ENCODE measurements around the gene TSLP. TPM values are rescaled to one million over a fixed set of nuclear protein-coding genes. Genes with fewer than 3 reads are reported as not detected.

Gene TSLP
- total RNA-seq (2012; rRNA removed), result 0.28 and 0.54 TPM in 2 replicates
- polyA plus RNA-seq (2012; rRNA removed), result 0.93 and 1.6 TPM in 2 replicates
- 0.24 and 0.36 TPM in 2 replicates for polyA plus RNA-seq (2012; cell fraction: cytosol; rRNA removed)
- 0.09 and 1.1 TPM in 2 replicates for polyA plus RNA-seq (2012; cell fraction: nucleus; rRNA removed; ENCODE audit: low replicate concordance)
- Bru-seq, nascent RNA, result percentile 72 among the genes with signal in this experiment
- percentile 51 among the genes with signal in this experiment for BruChase-seq, experiment 1, labeled RNA remaining after a 6-hour chase
- percentile 52 among the genes with signal in this experiment for BruChase-seq, experiment 2, labeled RNA remaining after a 2-hour chase
- long read RNA-seq, transcript TSLP-202 (2 exons, 2,411 nt), result major isoform, 16 of 18 reads
- long read RNA-seq, partial matches to known transcripts, result 1 of 18 reads
- long read RNA-seq, other reads (novel, unspliced or antisense), result 1 of 18 reads

DNA sequence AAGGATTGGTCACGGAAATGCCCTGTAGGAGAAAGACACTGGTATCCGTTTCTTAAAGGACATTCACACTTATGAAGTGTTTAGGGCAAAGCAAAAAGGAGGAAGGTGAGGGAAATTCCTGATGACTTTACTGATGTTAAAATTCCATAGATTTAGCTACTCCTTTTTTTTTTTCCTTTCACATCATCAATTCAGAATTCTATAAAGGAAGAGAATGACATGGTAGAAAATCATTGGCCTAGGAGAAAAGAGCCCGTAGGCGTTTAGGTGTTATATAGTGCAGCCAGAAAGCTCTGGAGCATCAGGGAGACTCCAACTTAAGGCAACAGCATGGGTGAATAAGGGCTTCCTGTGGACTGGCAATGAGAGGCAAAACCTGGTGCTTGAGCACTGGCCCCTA is at the start of gene TSLP:
Gene TSLP, plus strand, starts transcription at position 301 of the 400 bp plus-strand sequence. CDS start 178 bp downstream, outside the sequence.
- H4K20me1 ChIP-seq (ENCODE audit: insufficient read depth, low read length), result no peaks in the 10 kb centered on the region
- H3K4me1 ChIP-seq (ENCODE audit: control insufficient read depth, insufficient read depth, low read length), result peaks cover 12% of the 10 kb centered on the region
- no peak within 1 kb of the TSS for H3K56ac ChIP-seq (ENCODE audit: extremely low read depth, insufficient read depth, low read length)
- CTCF ChIA-PET, result no interaction called here
- peak within 1 kb of the TSS; percentile 81 for H2BK120ac ChIP-seq (ENCODE audit: low read depth, low read length)
- H3K9ac ChIP-seq (ENCODE audit: low read depth, low read length), result no peak within 1 kb of the TSS
- in situ Hi-C loops (cut with MboI; ENCODE audit: low sequenced_read_pairs), result no loop called here
- no peaks in the 10 kb centered on the region for H3K27me3 ChIP-seq (ENCODE audit: control insufficient read depth, insufficient read depth, low read length)
- H3K23ac ChIP-seq (ENCODE audit: low read depth, low read length), result peak within 1 kb of the TSS; percentile 61; the same call in 1 of the 2 replicates
- no peak for ATAC-seq (ENCODE audit: low read depth)
- H2AK9ac ChIP-seq (replicated peaks; ENCODE audit: low read depth, low read length, poor library complexity), result peak within 1 kb of the TSS; percentile 4
- dilution Hi-C loops (cut with HindIII; ENCODE audit: low sequenced_read_pairs, unreplicated experiment), result no loop called here
- H2AFZ ChIP-seq (replicated peaks; ENCODE audit: low read length, poor library complexity), result peak within 1 kb of the TSS; percentile 84
- 0 out of 2 replicates have a peak within 1 kb of the TSS, but pooled peaks have one; percentile 19 for H4K91ac ChIP-seq (ENCODE audit: insufficient read depth, low read depth, low read length)
- H3K4me2 ChIP-seq (ENCODE audit: low read depth, low read length), result no peak within 1 kb of the TSS
- H2BK20ac ChIP-seq (ENCODE audit: low read depth, low read length), result peak within 1 kb of the TSS; percentile 46
- no peaks in the 10 kb centered on the region for H3K36me3 ChIP-seq (ENCODE audit: control insufficient read depth, insufficient read depth, low read length)
- H4K5ac ChIP-seq (ENCODE audit: low read depth, low read length), result no peak within 1 kb of the TSS
- H3K79me1 ChIP-seq (ENCODE audit: low read depth in 1 of 2, low read length in 2 of 2), result peaks cover 4% of the 10 kb centered on the region in 2 experiments; a peak in 1 of 4 replicates
- POLR2A ChIA-PET (ENCODE audit: unreplicated experiment), result interaction anchor here (0.6 kb wide), 1 partner anchor 554 kb away, joined by 3 read pairs; no protein-coding TSS in a partner anchor
- no peaks in the 10 kb centered on the region for H3K9me3 ChIP-seq (ENCODE audit: control insufficient read depth, insufficient read depth, low read length)
- BruUV-seq (replicated peaks), result no TSS peak
- H2BK5ac ChIP-seq (ENCODE audit: low read depth, low read length, poor library complexity, severe bottlenecking), result no peak within 1 kb of the TSS
- H2AK5ac ChIP-seq (ENCODE audit: low read depth, low read length), result peak within 1 kb of the TSS; percentile 25; the same call in 1 of the 2 replicates
- no CpG with 5 or more reads among the region's 4 CpGs for WGBS, 2 experiments (ENCODE audit: extremely low coverage in 2 of 2, insufficient read length in 1 of 2)
- intact Hi-C loops (cut with micrococcal nuclease), result loop anchor here (5.0 kb wide), 2 partner anchors 154 to 169 kb away; no protein-coding TSS in a partner anchor
- peaks cover 5% of the 10 kb centered on the region; the same call in 1 of the 2 replicates for H3K9me1 ChIP-seq (ENCODE audit: insufficient read depth, low read length)
- H3K27ac ChIP-seq (ENCODE audit: insufficient read depth, low read length), result no peak within 1 kb of the TSS
- 0 out of 2 replicates have a peak within 1 kb of the TSS, but pooled peaks have one; percentile 29 for H3K14ac ChIP-seq (replicated peaks; ENCODE audit: low read depth, low read length)
- H3K4ac ChIP-seq (ENCODE audit: low read depth, low read length), result 0 out of 2 replicates have a peak within 1 kb of the TSS, but pooled peaks have one; percentile 76
- peak within 1 kb of the TSS in 1 of 2 experiments; percentile 6; a peak in 1 of 4 replicates for H4K8ac ChIP-seq (ENCODE audit: low read depth in 2 of 2, low read length in 2 of 2)
- peak within 1 kb of the TSS; percentile 26; the same call in 2 of the 3 replicates for H2BK15ac ChIP-seq (ENCODE audit: low read depth, low read length)
- no peak for DNase-seq
- H3K18ac ChIP-seq (ENCODE audit: low read depth, low read length), result 0 out of 2 replicates have a peak within 1 kb of the TSS, but pooled peaks have one; percentile 47
- no peak within 1 kb of the TSS for H3K4me3 ChIP-seq (ENCODE audit: insufficient read depth, low read depth, low read length)
- TF ChIP-seq BHLHE40 (IDR thresholded peaks at IDR 0.05; ENCODE audit: low read depth, low read length), result no peak
- TF ChIP-seq, protein P1, sequence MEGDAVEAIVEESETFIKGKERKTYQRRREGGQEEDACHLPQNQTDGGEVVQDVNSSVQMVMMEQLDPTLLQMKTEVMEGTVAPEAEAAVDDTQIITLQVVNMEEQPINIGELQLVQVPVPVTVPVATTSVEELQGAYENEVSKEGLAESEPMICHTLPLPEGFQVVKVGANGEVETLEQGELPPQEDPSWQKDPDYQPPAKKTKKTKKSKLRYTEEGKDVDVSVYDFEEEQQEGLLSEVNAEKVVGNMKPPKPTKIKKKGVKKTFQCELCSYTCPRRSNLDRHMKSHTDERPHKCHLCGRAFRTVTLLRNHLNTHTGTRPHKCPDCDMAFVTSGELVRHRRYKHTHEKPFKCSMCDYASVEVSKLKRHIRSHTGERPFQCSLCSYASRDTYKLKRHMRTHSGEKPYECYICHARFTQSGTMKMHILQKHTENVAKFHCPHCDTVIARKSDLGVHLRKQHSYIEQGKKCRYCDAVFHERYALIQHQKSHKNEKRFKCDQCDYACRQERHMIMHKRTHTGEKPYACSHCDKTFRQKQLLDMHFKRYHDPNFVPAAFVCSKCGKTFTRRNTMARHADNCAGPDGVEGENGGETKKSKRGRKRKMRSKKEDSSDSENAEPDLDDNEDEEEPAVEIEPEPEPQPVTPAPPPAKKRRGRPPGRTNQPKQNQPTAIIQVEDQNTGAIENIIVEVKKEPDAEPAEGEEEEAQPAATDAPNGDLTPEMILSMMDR (conservative IDR thresholded peaks at IDR 0.05; ENCODE audit: low read depth, low read length), result no peak
- no peak for TF ChIP-seq MAZ (IDR thresholded peaks at IDR 0.05; ENCODE audit: borderline replicate concordance, low read depth, low read length)
- TF ChIP-seq MAFK (IDR thresholded peaks at IDR 0.05; ENCODE audit: low read depth, low read length), result no peak
- no peak for TF ChIP-seq CHD1 (IDR thresholded peaks at IDR 0.05; ENCODE audit: low read depth, low read length)
- no peak for TF ChIP-seq RFX5 (IDR thresholded peaks at IDR 0.05; ENCODE audit: low read depth, low read length)
- TF ChIP-seq, protein P2, sequence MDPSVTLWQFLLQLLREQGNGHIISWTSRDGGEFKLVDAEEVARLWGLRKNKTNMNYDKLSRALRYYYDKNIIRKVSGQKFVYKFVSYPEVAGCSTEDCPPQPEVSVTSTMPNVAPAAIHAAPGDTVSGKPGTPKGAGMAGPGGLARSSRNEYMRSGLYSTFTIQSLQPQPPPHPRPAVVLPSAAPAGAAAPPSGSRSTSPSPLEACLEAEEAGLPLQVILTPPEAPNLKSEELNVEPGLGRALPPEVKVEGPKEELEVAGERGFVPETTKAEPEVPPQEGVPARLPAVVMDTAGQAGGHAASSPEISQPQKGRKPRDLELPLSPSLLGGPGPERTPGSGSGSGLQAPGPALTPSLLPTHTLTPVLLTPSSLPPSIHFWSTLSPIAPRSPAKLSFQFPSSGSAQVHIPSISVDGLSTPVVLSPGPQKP (IDR thresholded peaks at IDR 0.05; ENCODE audit: borderline replicate concordance, low read depth, low read length), result no peak
- no peak for TF ChIP-seq SMC3 (IDR thresholded peaks at IDR 0.05; ENCODE audit: low read depth, low read length)
- no peak for TF ChIP-seq RAD21 (IDR thresholded peaks at IDR 0.05; ENCODE audit: low read length)
- no peak for TF ChIP-seq RCOR1 (IDR thresholded peaks at IDR 0.05; ENCODE audit: insufficient replicate concordance, low read length)
- TF ChIP-seq POLR2A (IDR thresholded peaks at IDR 0.05; ENCODE audit: low read depth, low read length), result no peak
- no peak for TF ChIP-seq CEBPB (IDR thresholded peaks at IDR 0.05; ENCODE audit: low read depth, low read length)
- TF ChIP-seq NFE2L2 (IDR thresholded peaks at IDR 0.05; ENCODE audit: low read depth, low read length), result no peak
